Smooth muscle cell (in vitro differentiated cells): ENCODE measurements around the gene RS1. TPM values are rescaled to one million over a fixed set of nuclear protein-coding genes. Genes with fewer than 3 reads are reported as not detected.

Source experiments
- DNase-seq: peaks from one replicate; lab custom pipeline; 2025; ENCODE audit not compliant: unreplicated experiment; lab: John Stamatoyannopoulos, UW
- H2AFZ ChIP-seq: fragments of 200-600 bp; sonication (generic); 2 replicates; pipeline ENCODE4 v1.6.0; 2016; ENCODE audit warnings: antibody characterized with exemption, low read depth, mild to moderate bottlenecking
- H3F3A ChIP-seq: fragments of 200-600 bp; sonication (generic); 2 replicates; pipeline ENCODE4 v1.6.0; 2017; ENCODE audit warnings: antibody characterized with exemption, low read depth
- H3K27ac ChIP-seq: fragments of 200-600 bp; sonication (generic); 2 replicates; pipeline ENCODE4 v1.5.1; 2016; ENCODE audit warnings: low read depth, mild to moderate bottlenecking
- H3K27me3 ChIP-seq: fragments of 200-600 bp; sonication (generic); 2 replicates; pipeline ENCODE4 v1.6.1; 2016; ENCODE audit warnings: low read depth, mild to moderate bottlenecking
- H3K36me3 ChIP-seq: fragments of 200-600 bp; sonication (generic); 2 replicates; pipeline ENCODE4 v1.5.1; 2016; ENCODE audit warnings: low read depth
- H3K4me1 ChIP-seq: fragments of 200-600 bp; sonication (generic); 2 replicates; pipeline ENCODE4 v1.5.1; 2016; ENCODE audit warnings: low read depth
- H3K4me2 ChIP-seq: fragments of 200-600 bp; sonication (generic); 2 replicates; pipeline ENCODE4 v1.6.0; 2016; ENCODE audit warnings: mild to moderate bottlenecking
- H3K4me3 ChIP-seq: fragments of 200-600 bp; sonication (generic); 2 replicates; pipeline ENCODE4 v1.5.1; 2016; ENCODE audit warnings: mild to moderate bottlenecking
- H3K79me2 ChIP-seq: fragments of 200-600 bp; sonication (generic); 2 replicates; pipeline ENCODE4 v1.6.0; 2016; ENCODE audit warnings: low read depth, mild to moderate bottlenecking
- H3K9ac ChIP-seq: fragments of 200-600 bp; sonication (generic); 2 replicates; pipeline ENCODE4 v1.6.0; 2016; ENCODE audit warnings: low read depth
- H3K9me3 ChIP-seq: fragments of 200-600 bp; sonication (generic); replicated peaks from 2 replicates; pipeline ENCODE4 v1.5.1; 2016; ENCODE audit warnings: low read depth
- H4K20me1 ChIP-seq: fragments of 200-600 bp; sonication (generic); 2 replicates; pipeline ENCODE4 v1.6.0; 2016; ENCODE audit warnings: low read depth
- WGBS: methylation state at CpG from one replicate; pipeline ENCODE4 v1.1.7; 2016; ENCODE audit warnings: low lambda C conversion rate; 5-methylcytosine and 5-hydroxymethylcytosine counted together
- polyA plus RNA-seq: library from polyadenylated mRNA; unstranded; fragments of >200 nt; fragmentation: Nextera tagmentation; extraction: Ambion mirVana; gene quantifications from 2 replicates; pipeline ENCODE4 v1.2.1, GENCODE V29; 2016
- total RNA-seq: library from RNA; depleted of rRNA; stranded (reverse); fragments of >200 nt; gene quantifications from 2 replicates; pipeline ENCODE4 v1.2.3, GENCODE V29; 2014
- TF ChIP-seq, protein P1 (sequence below): fragments of 200-600 bp; sonication (generic); IDR thresholded peaks from 2 replicates; pipeline ENCODE4 v1.5.1; 2017; ENCODE audit warnings: borderline replicate concordance, mild to moderate bottlenecking, antibody characterized with exemption; ENCODE audit not compliant: insufficient read depth, poor library complexity, severe bottlenecking

RS1 gene
- total and polyA plus RNA-seq, 2 experiments from 2014 or later: not detected

DNA sequence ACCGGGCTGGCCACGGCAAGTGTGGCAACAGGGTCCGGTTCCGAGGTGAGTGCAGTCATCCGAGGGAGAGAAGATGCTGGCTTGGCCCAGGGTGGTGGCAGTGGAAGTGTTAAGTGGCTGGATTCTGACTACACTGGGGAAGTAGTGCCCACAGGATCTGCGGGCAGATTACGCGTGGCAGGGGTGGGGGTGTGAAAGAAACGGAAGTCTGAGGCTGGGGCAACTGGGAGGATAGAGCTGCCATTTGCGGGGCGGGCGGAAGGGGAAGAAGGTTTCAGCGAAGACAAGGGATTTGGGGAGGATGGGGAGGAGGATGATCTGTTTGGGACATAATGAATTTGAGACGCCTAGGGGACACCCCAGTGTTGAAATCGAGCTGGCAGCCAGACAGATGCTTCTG is 5.3 kb downstream of the RS1 start:
- Histone ChIP-seq H3K9me3 (no peaks in the 10 kb centered on the region), H3K9ac (no peak overlapping the region), H3F3A (no peaks in the 10 kb centered on the region), H3K4me2 (no peak overlapping the region), H4K20me1 (no peaks in the 10 kb centered on the region), H3K27me3 (no peaks in the 10 kb centered on the region), H2AFZ (no peak overlapping the region), H3K79me2 (no peaks in the 10 kb centered on the region), H3K27ac (no peak overlapping the region), H3K4me3 (no peak overlapping the region), H3K4me1 (no peaks in the 10 kb centered on the region), H3K36me3 (no peaks in the 10 kb centered on the region)
- TF ChIP-seq, protein P1, sequence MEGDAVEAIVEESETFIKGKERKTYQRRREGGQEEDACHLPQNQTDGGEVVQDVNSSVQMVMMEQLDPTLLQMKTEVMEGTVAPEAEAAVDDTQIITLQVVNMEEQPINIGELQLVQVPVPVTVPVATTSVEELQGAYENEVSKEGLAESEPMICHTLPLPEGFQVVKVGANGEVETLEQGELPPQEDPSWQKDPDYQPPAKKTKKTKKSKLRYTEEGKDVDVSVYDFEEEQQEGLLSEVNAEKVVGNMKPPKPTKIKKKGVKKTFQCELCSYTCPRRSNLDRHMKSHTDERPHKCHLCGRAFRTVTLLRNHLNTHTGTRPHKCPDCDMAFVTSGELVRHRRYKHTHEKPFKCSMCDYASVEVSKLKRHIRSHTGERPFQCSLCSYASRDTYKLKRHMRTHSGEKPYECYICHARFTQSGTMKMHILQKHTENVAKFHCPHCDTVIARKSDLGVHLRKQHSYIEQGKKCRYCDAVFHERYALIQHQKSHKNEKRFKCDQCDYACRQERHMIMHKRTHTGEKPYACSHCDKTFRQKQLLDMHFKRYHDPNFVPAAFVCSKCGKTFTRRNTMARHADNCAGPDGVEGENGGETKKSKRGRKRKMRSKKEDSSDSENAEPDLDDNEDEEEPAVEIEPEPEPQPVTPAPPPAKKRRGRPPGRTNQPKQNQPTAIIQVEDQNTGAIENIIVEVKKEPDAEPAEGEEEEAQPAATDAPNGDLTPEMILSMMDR: no peak
- 83% methylated on average over 15 of the region's 15 CpGs for WGBS
- DNase-seq: no peak

DNA sequence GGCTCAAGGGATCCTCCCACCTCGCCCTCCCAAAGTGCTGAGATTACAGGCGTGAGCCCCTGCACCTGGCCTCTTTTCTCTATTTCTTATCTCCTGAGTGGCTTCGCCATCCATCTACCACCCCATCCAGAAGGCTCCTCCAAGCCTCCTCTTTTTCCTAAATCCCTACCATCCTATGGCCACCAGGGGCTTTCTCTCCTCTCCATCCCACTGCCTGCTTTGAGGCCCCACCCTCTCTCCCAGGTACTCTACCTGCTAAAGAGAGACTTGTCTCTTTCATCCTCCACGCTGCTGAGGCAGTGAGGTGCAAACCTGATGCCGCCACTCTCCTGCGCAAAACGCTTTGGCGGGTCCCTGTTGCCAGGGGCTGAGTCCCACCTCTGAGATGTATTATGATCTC is 7.0 kb downstream of the RS1 start:
- Histone ChIP-seq H3K9ac (no peak overlapping the region), H3K4me2 (no peak overlapping the region), H3K27ac (no peak overlapping the region), H3K79me2 (no peaks in the 10 kb centered on the region), H3F3A (no peaks in the 10 kb centered on the region), H2AFZ (no peak overlapping the region), H3K4me3 (no peak overlapping the region), H3K27me3 (no peaks in the 10 kb centered on the region), H3K9me3 (no peaks in the 10 kb centered on the region), H3K4me1 (no peaks in the 10 kb centered on the region), H3K36me3 (no peaks in the 10 kb centered on the region), H4K20me1 (no peaks in the 10 kb centered on the region)
- TF ChIP-seq, protein P1: no peak
- 84% methylated on average over 8 of the region's 8 CpGs for WGBS
- DNase-seq: no peak

DNA sequence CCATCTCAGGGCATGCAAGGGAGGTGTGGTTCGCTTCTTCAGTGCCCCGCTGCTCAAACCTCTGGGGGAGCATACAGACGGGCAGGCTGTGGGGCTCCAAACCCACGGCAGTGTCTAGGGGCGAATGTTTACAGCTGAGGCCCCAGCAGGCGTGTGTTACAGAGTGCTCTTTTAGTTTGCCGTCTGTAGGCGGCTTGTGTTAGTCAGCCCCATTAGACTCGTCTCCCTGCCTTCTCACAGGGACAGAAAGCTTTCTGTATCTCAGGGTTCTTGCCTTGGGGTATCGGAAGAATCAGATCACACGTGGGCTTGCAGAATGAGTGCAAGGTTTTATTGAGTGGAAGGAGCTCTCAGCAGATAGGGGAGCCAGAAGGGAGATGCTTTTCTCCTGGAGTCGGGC is 10.6 kb downstream of the RS1 start:
- Histone ChIP-seq H4K20me1 (no peaks in the 10 kb centered on the region), H3F3A (no peaks in the 10 kb centered on the region), H3K27me3 (no peaks in the 10 kb centered on the region), H3K9ac (no peak overlapping the region), H3K4me1 (no peaks in the 10 kb centered on the region), H3K4me2 (no peak overlapping the region), H3K9me3 (no peaks in the 10 kb centered on the region), H3K79me2 (no peaks in the 10 kb centered on the region), H2AFZ (no peak overlapping the region), H3K27ac (no peak overlapping the region), H3K4me3 (no peak overlapping the region), H3K36me3 (no peaks in the 10 kb centered on the region)
- 57% methylated on average over 12 of the region's 12 CpGs for WGBS
- no peak for DNase-seq
- TF ChIP-seq, protein P1: no peak
